HCT116 (cell line): ENCODE measurements around the gene AVPI1. TPM values are rescaled to one million over a fixed set of nuclear protein-coding genes. Genes with fewer than 3 reads are reported as not detected.

Experiments
- ATF3 ChIP-seq: IDR thresholded peaks from 2 replicates; pipeline ENCODE4 v1.6.1; 2012
- CEBPB ChIP-seq: IDR thresholded peaks from 2 replicates; pipeline ENCODE4 v1.6.1; 2012; ENCODE audit warnings: low read depth
- CTCF ChIP-seq, 3 experiments: fragments of 200-600 bp in 1 of 3; sonication (generic) in 1 of 3; IDR thresholded peaks in 2 of 3; conservative IDR thresholded peaks in 1 of 3; 2 replicates each; pipeline ENCODE4 v1.5.1; 2012 to 2017; ENCODE audit warnings: low read depth in 2 of 3, low read length in 2 of 3, antibody characterized with exemption in 1 of 3, borderline replicate concordance in 1 of 3, control low read depth in 1 of 3, mild to moderate bottlenecking in 1 of 3, mixed read lengths in 1 of 3, mixed run types in 1 of 3, moderate library complexity in 1 of 3; ENCODE audit not compliant: insufficient read depth in 1 of 3
- EGR1 ChIP-seq: IDR thresholded peaks from 2 replicates; pipeline ENCODE4 v1.6.1; 2012; ENCODE audit warnings: low read depth
- EZH2phosphoT487 ChIP-seq: fragments of 200-600 bp; IDR thresholded peaks from 2 replicates; pipeline ENCODE4 v1.6.1; 2018; ENCODE audit warnings: antibody characterized with exemption, borderline replicate concordance
- FOSL1 ChIP-seq: IDR thresholded peaks from 2 replicates; pipeline ENCODE4 v1.6.1; 2012; ENCODE audit warnings: low read depth
- POLR2AphosphoS5 ChIP-seq: IDR thresholded peaks from 2 replicates; pipeline ENCODE4 v1.6.1; 2011; ENCODE audit warnings: mild to moderate bottlenecking, low read depth, low read length, moderate library complexity
- TCF7L2 ChIP-seq: IDR thresholded peaks from 2 replicates; pipeline ENCODE4 v1.7.0; 2011; ENCODE audit warnings: borderline replicate concordance, inconsistent platforms; ENCODE audit not compliant: insufficient read depth, insufficient read length; ENCODE audit errors: extremely low read depth
- YY1 ChIP-seq: IDR thresholded peaks from 2 replicates; pipeline ENCODE4 v1.6.1; 2011; ENCODE audit warnings: low read length, low read depth, moderate library complexity, mild to moderate bottlenecking; ENCODE audit not compliant: insufficient replicate concordance; ENCODE audit errors: extremely low read depth
- ZBTB33 ChIP-seq: IDR thresholded peaks from 2 replicates; pipeline ENCODE4 v1.6.1; 2011; ENCODE audit warnings: mild to moderate bottlenecking, low read length, moderate library complexity; ENCODE audit not compliant: insufficient replicate concordance; ENCODE audit errors: extremely low read depth
- ZFX ChIP-seq: fragments of 450-650 bp; IDR thresholded peaks from 2 replicates; pipeline ENCODE4 v1.6.1; 2017
- ZNF274 ChIP-seq: fragments of 200-500 bp; sonication (Bioruptor generic); IDR thresholded peaks from 2 replicates; pipeline ENCODE4 v1.6.1; 2014; ENCODE audit warnings: mild to moderate bottlenecking, low read depth, low read length, inconsistent platforms
- total RNA-seq: library from RNA; stranded (reverse); gene quantifications from one replicate; pipeline ENCODE4 v1.2.1, GENCODE V29; 2021; ENCODE audit not compliant: unreplicated experiment

AVPI1 gene
- total RNA-seq, 1 experiment from 2014 or later: 26.7 TPM

- TF ChIP-seq CTCF (IDR thresholded peaks at IDR 0.05 in 2 of 3, conservative IDR thresholded peaks at IDR 0.05 in 1 of 3; ENCODE audit: borderline replicate concordance in 1 of 3, insufficient read depth in 1 of 3, low read depth in 2 of 3, low read length in 2 of 3) (no peak), EGR1 (peak; percentile 25; the same call in 1 of the 2 replicates), ZFX (no peak), FOSL1 (peak; percentile 91), POLR2AphosphoS5 (peak; percentile 60), ZBTB33 (no peak), YY1 (peak; percentile 33), ATF3 (0 out of 2 replicates have a peak, but pooled peaks have one; percentile 14), TCF7L2 (no peak), ZNF274 (no peak), EZH2phosphoT487 (no peak), CEBPB (peak; percentile 82)
- TF ChIP-seq, all 23 proteins: peak for 11
Observed at GRCh38 chr10:97651773-97652172, 35.3 kb downstream of the AVPI1 start (continued).
